Activated CD4-positive, alpha-beta memory T cell treated with anti-CD3 and anti-CD28 coated beads for 36 hours (primary cell): Measurements from ENCODE around the gene TMEM107. TPM values are rescaled to one million over a fixed set of nuclear protein-coding genes. Genes with fewer than 3 reads are reported as not detected.

ENCODE experiments used
- CTCF ChIA-PET: fragments of 350-600 bp; sonication (Branson Sonifier 250); formaldehyde crosslinking; loops from one replicate; lab custom pipeline; 2021; ENCODE audit warnings: antibody characterized with exemption, inconsistent platforms; lab: Charles Lee
- POLR2A ChIA-PET: fragments of 350-600 bp; sonication (Branson Sonifier 250); formaldehyde crosslinking; loops from one replicate; lab custom pipeline; 2021; ENCODE audit warnings: antibody characterized with exemption; lab: Charles Lee
- DNase-seq: peaks from one replicate; pipeline ENCODE4 v3.0.0-alpha.2; 2020
- H3K27ac Mint-ChIP-seq: one replicate; pipeline ENCODE4 v1.8.0; 2021; ENCODE audit warnings: mixed read lengths
- H3K27me3 Mint-ChIP-seq: one replicate; pipeline ENCODE4 v1.8.0; 2021; ENCODE audit warnings: mixed read lengths
- H3K36me3 Mint-ChIP-seq: one replicate; pipeline ENCODE4 v1.8.0; 2021; ENCODE audit warnings: mixed read lengths
- H3K4me1 Mint-ChIP-seq: one replicate; pipeline ENCODE4 v1.8.0; 2021; ENCODE audit warnings: low read depth, mixed read lengths
- H3K4me3 Mint-ChIP-seq: one replicate; pipeline ENCODE4 v1.8.0; 2021; ENCODE audit warnings: mild to moderate bottlenecking, mixed read lengths
- H3K9me3 Mint-ChIP-seq: one replicate; pipeline ENCODE4 v1.8.0; 2021; ENCODE audit warnings: mixed read lengths
- intact Hi-C: fragments of 100-400 bp; cut with micrococcal nuclease; formaldehyde crosslinking; loops from one replicate; pipeline ENCODE4 v1.15.1; 2023
- total RNA-seq, 2 experiments: library from RNA; stranded (reverse); gene quantifications; one replicate each; pipeline ENCODE4 v1.2.3, GENCODE V29; 2021

The TMEM107 gene
- total RNA-seq, 2 experiments from 2014 or later: 32.6 to 35.3 TPM

DNA sequence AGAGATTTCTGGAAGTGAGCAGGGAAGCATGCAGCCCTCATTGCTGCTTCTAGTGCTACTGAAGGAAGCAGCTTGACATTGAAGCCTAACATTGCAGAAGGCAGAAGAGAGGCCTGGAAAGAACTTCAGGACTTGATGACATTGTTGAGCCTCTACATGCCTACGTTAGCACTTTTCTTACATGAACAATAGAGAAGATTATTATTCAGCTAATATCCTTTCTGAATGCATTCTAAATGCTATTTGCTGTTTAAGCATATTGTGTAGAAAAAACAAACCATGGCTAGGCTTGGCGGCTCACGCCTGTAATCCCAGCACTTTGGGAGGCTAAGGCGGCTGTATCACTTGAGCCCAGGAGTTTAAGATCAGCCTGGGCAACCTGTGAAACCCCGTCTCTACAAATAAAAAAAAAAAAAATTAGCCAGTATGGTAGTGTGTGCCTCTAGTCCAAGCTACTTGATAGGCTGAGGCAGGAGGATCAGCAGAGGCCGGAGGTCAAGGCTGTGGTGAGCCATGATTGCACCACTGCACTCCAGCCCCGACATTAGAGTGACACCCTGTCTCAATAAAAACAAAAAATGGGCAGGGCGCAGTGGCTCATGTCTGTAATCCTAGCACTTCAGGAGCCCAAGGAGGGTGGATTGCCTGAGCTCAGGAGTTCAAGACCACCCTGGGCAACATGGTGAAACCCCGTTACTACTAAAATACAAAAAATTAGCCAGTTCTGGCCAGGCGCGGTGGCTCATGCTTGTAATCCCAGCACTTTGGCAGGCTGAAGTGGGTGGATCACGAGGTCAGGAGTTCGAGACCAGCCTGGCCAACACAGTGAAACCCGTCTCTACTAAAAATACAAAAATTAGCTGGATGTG lies 36.4 kb upstream of the TMEM107 start:
- peaks cover 18% of the 10 kb centered on the region for H3K4me1 Mint-ChIP-seq
- no peak overlapping the region for H3K4me3 Mint-ChIP-seq
- DNase-seq: no peak
- H3K27ac Mint-ChIP-seq: no peak overlapping the region
- no peaks in the 10 kb centered on the region for H3K9me3 Mint-ChIP-seq
- POLR2A ChIA-PET: interaction anchor here (1.2 to 1.3 kb wide), 2 partner anchors 9 to 20 kb away, joined by 3 read pairs; no protein-coding TSS in a partner anchor
- CTCF ChIA-PET: interaction anchor here (1.1 kb wide), 2 partner anchors 28 to 91 kb away, joined by 3 read pairs; no protein-coding TSS in a partner anchor
- no peaks in the 10 kb centered on the region for H3K27me3 Mint-ChIP-seq
- intact Hi-C loops: no loop called here
- peaks cover 17% of the 10 kb centered on the region for H3K36me3 Mint-ChIP-seq

DNA sequence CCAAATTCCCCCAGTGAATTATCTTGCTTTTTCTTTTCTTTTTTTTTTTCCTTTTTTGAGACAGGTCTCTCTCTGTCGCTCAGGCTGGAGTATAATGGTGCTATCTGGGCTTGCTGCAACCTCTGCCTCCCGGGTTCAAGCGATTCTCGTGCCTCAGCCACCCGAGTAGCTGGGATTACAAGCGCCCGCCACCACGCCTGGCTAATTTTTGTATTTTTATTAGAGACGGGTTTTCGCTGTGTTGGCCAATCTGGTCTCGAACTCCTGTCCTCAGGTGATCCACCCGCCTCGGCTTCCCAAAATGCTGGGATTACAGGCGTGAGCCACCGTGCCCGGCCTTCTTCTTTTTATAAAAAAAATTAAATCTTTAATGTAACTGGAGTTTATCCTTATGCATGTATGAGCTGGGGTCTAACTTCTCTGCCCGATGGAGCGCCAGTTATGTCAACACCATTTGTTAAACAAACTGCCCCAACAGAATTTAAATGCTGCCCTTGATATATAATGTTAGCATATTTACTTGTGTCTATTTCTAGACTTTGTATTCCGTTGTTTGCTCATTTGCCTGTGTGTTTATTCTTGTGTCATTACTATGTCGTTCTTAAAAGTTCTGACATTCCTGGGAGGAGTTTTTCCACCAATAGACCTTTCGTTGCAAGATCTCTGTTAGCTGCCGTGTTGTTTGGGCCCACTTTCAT lies 34.7 kb upstream of the TMEM107 start:
- peaks cover 23% of the 10 kb centered on the region for H3K4me1 Mint-ChIP-seq
- intact Hi-C loops: loop anchor here (1.0 to 2.0 kb wide), 5 partner anchors 10 to 47 kb away; no protein-coding TSS in a partner anchor

DNA sequence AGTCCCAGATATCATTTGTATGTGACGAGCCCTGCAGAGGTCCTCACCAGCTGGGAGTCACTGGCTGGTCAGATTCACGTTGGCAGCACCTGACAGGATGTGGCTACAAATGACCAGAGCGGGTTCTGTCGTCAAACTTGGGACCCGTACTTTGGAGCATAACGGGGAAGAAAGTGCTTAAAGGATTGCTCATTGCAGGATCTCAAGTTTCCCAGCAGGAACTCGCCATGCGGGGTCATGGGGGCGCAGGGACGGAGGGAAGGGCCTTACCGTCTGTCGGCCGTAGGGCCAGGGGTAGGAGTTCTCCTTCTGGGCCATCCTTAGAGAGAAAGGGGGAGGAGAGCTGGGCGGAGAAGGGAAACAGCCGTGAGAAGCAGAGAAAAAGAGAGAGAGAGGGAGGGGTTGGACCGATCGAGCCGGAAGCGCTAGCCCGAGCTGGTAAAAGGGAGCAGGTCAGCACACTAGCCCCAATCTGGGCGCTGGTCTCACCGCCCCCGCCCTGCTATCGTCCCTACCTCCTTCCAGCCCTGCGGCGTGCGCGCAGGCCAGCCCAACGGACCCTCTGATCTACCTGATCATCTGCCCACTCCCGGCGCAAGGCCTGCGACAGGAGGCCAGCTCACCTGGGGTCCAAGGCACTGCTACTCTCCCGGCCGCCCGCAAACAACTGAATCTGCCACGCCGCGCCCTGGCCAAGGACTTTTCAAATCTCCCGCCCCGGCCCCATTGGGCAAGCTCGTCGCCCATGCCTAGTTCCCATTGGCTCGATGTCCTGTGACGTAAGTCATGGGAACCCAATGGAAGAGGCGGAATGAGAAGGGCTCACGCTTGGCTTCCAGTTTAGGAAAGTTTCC lies 34.0 kb upstream of the TMEM107 start, which contains the start of gene AURKB:
Gene AURKB (minus strand): TSS at position 669 of the 854 bp plus-strand sequence. CDS start 351 bp downstream, at position 318.
- CTCF ChIA-PET: interaction anchor here (0.7 to 2.2 kb wide), 10 partner anchors 10 to 116 kb away, joined by 3 to 9 read pairs (median 4); no protein-coding TSS in a partner anchor
- POLR2A ChIA-PET: interaction anchor here (0.6 to 4.7 kb wide), 18 partner anchors 11 to 171 kb away, joined by 3 to 40 read pairs (median 4); partner anchors contain the start of genes BORCS6, CTC1, KRABD2 and RANGRF
- H3K9me3 Mint-ChIP-seq: no peaks in the 10 kb centered on the region
- intact Hi-C loops: loop anchor here (1.0 to 2.0 kb wide), 5 partner anchors 10 to 46 kb away; no protein-coding TSS in a partner anchor
- peak within 1 kb of the TSS; percentile 97 for H3K27ac Mint-ChIP-seq
- H3K4me3 Mint-ChIP-seq: peak within 1 kb of the TSS; percentile 99
- no peaks in the 10 kb centered on the region for H3K27me3 Mint-ChIP-seq
- peak; percentile 96 for DNase-seq
- H3K4me1 Mint-ChIP-seq: peaks cover 23% of the 10 kb centered on the region
- peaks cover 39% of the 10 kb centered on the region for H3K36me3 Mint-ChIP-seq

More for the DNA sequence above, 34.7 kb upstream of the TMEM107 start:
- no peaks in the 10 kb centered on the region for H3K9me3 Mint-ChIP-seq
- peaks cover 34% of the 10 kb centered on the region for H3K36me3 Mint-ChIP-seq
- peak overlapping the region; percentile 99 for H3K4me3 Mint-ChIP-seq
- peak overlapping the region; percentile 97 for H3K27ac Mint-ChIP-seq
- DNase-seq: no peak
- ChIA-PET POLR2A (interaction anchor here (0.7 to 4.7 kb wide), 15 partner anchors 12 to 167 kb away, joined by 3 to 40 read pairs (median 5); partner anchors contain the start of genes BORCS6, CTC1, KRABD2 and RANGRF), CTCF (interaction anchor here (0.7 to 2.2 kb wide), 11 partner anchors 11 to 117 kb away, joined by 3 to 9 read pairs (median 4); no protein-coding TSS in a partner anchor)
- no peaks in the 10 kb centered on the region for H3K27me3 Mint-ChIP-seq

DNA sequence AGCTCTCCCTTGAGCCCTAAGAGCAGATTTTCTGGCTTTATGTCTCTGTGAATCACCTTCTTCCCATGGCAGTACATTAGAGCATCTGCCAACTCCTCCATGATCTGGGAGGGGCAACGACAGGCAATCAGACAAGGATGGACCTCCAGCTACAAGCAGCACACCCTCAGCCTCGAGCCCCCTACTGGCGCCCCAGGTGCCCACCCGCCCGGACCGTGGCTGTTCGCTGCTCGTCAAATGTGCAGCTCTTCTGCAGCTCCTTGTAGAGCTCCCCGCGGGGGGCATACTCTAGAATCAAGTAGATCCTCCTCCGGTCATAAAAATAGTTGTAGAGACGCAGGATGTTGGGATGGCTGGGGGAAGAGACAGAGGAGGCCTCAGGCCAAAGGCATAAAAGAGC lies 30.4 kb upstream of the TMEM107 start:
- H3K27ac Mint-ChIP-seq: no peak overlapping the region
- H3K27me3 Mint-ChIP-seq: no peaks in the 10 kb centered on the region
- ChIA-PET CTCF (interaction anchor here (1.2 to 1.4 kb wide), 2 partner anchors 15 to 87 kb away, joined by 3 read pairs; no protein-coding TSS in a partner anchor), POLR2A (interaction anchor here (1.1 kb wide), 2 partner anchors 13 to 16 kb away, joined by 3 to 5 read pairs; partner anchors contain the start of gene BORCS6)
- H3K4me1 Mint-ChIP-seq: peaks cover 23% of the 10 kb centered on the region
- peaks cover 55% of the 10 kb centered on the region for H3K36me3 Mint-ChIP-seq
- no peaks in the 10 kb centered on the region for H3K9me3 Mint-ChIP-seq
- no peak for DNase-seq
- no peak overlapping the region for H3K4me3 Mint-ChIP-seq
- intact Hi-C loops: no loop called here

DNA sequence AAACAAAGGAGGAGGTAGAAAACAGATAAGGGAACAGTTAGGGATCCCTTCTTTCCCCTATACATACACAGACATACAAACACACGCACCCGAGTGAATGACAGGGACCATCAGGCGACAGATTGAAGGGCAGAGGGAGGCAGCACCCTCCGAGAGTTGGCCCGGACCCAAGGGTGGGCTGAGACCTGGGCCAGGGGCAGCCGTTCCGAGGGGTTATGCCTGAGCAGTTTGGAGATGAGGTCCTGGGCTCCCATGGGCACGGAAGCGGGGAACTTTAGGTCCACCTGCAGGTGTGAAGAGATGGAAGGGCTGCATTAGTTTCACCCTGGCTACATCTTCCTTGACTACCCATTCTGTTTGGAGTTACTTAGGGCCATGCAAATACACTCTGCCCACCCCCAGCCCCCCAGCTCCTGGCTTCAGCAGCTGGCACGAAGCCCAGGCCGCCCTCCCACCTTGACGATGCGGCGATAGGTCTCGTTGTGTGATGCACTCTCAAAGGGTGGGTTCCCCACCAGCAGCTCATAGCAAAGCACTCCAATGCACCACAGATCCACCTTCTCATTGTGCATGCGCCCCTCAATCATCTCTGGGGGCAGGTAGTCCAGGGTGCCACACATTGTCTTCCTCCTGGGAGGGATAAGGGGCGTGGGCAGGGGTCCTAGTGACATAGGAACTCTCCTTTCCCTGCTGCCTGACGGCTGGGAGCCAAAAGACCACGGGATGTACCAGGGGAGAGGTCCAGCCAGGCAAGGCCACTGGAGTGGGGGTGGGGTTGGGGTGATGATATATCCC lies 28.8 kb upstream of the TMEM107 start:
- H3K27me3 Mint-ChIP-seq: no peaks in the 10 kb centered on the region

DNA sequence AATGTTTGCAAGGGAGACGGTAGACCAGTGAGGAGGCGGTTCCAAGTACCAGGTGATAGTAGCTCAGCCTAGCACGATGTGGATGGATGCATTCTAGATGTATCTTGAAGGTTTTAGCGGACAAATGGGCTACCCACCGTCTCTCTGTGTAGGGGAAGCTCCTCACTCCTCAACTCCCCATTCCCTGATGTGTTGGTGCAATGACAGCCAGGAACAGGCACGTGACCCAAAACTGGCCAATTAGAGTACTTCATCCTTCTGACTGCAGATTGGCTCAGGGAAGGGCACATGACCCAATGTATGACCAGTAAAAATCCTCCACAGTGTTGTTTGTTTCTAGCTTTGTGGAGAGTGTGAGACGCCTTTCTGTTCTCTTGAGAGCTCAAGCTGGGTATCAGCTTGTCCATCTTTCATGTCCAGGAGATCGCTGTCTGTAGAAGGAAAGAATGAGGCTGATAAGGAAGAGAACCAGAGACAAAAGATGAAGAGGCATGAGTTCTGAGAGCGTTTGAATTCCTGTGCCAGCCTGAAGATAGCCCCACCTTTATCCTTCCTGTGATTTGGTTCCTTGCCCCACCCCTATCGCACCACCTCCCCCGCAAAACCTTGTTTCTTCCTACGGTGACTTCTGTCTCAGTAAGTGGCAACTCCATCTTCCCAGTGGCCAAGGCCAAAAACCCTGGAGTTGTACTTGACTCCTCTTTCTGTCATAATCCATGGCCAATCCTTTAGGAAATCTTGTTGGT lies 16.1 kb upstream of the TMEM107 start:
- intact Hi-C loops: loop anchor here (1.0 to 2.0 kb wide), 2 partner anchors 8 to 19 kb away; partner anchors contain the start of gene AURKB
- H3K27ac Mint-ChIP-seq: no peak overlapping the region
- no peaks in the 10 kb centered on the region for H3K36me3 Mint-ChIP-seq
- ChIA-PET POLR2A (interaction anchor here (0.8 to 3.2 kb wide), 9 partner anchors 12 to 57 kb away, joined by 3 to 18 read pairs (median 3); partner anchors contain the start of genes AURKB and CTC1), CTCF (interaction anchor here (0.7 to 1.2 kb wide), 5 partner anchors 12 to 119 kb away, joined by 3 to 5 read pairs (median 3); no protein-coding TSS in a partner anchor)
- DNase-seq: peak; percentile 80
- H3K4me1 Mint-ChIP-seq: peaks cover 16% of the 10 kb centered on the region
- H3K9me3 Mint-ChIP-seq: no peaks in the 10 kb centered on the region
- no peaks in the 10 kb centered on the region for H3K27me3 Mint-ChIP-seq
- no peak overlapping the region for H3K4me3 Mint-ChIP-seq

More for the DNA sequence above, 28.8 kb upstream of the TMEM107 start:
- intact Hi-C loops: no loop called here
- Mint-ChIP-seq H3K9me3 (no peaks in the 10 kb centered on the region), H3K27ac (no peak overlapping the region), H3K4me3 (no peak overlapping the region), H3K36me3 (peaks cover 54% of the 10 kb centered on the region), H3K4me1 (peaks cover 17% of the 10 kb centered on the region)
- DNase-seq: no peak
- CTCF ChIA-PET: interaction anchor here (1.1 kb wide), 1 partner anchor 13 kb away, joined by 3 read pairs; no protein-coding TSS in a partner anchor
- POLR2A ChIA-PET: interaction anchor here (1.1 to 1.8 kb wide), 2 partner anchors 13 to 16 kb away, joined by 3 to 6 read pairs; no protein-coding TSS in a partner anchor

DNA sequence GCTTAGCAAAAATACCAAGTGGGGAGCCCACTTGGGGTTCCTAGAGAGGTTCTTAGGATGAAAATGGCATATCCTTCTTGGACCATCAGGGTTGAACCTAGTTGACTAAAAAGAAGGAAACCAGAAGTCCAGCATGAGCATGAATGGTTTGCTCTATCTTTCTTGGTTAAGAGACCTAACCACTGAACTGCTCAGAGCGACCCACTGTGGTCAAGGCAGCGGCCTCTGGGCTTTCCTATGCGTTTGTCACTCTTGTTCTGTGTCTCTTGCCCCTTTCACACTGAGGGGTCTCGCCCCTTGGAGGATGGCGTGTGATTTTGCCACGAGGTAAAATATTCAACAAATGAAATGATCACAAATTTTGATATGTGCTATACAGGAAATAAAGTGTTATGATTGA lies 14.3 kb upstream of the TMEM107 start:
- no peaks in the 10 kb centered on the region for H3K9me3 Mint-ChIP-seq
- H3K27me3 Mint-ChIP-seq: no peaks in the 10 kb centered on the region
- intact Hi-C loops: loop anchor here (1.0 kb wide), 1 partner anchor 68 kb away; no protein-coding TSS in a partner anchor
- CTCF ChIA-PET: interaction anchor here (0.9 to 6.0 kb wide), 7 partner anchors 8 to 71 kb away, joined by 3 to 48 read pairs (median 6); partner anchors contain the start of gene ALOXE3
- H3K4me1 Mint-ChIP-seq: peaks cover 10% of the 10 kb centered on the region
- no peak overlapping the region for H3K4me3 Mint-ChIP-seq
- POLR2A ChIA-PET: interaction anchor here (0.7 to 7.3 kb wide), 7 partner anchors 16 to 105 kb away, joined by 3 to 96 read pairs (median 17); partner anchors contain the start of genes AURKB, CTC1, PFAS and SLC25A35
- no peak for DNase-seq
- peak overlapping the region; percentile 93 for H3K27ac Mint-ChIP-seq
- no peaks in the 10 kb centered on the region for H3K36me3 Mint-ChIP-seq

DNA sequence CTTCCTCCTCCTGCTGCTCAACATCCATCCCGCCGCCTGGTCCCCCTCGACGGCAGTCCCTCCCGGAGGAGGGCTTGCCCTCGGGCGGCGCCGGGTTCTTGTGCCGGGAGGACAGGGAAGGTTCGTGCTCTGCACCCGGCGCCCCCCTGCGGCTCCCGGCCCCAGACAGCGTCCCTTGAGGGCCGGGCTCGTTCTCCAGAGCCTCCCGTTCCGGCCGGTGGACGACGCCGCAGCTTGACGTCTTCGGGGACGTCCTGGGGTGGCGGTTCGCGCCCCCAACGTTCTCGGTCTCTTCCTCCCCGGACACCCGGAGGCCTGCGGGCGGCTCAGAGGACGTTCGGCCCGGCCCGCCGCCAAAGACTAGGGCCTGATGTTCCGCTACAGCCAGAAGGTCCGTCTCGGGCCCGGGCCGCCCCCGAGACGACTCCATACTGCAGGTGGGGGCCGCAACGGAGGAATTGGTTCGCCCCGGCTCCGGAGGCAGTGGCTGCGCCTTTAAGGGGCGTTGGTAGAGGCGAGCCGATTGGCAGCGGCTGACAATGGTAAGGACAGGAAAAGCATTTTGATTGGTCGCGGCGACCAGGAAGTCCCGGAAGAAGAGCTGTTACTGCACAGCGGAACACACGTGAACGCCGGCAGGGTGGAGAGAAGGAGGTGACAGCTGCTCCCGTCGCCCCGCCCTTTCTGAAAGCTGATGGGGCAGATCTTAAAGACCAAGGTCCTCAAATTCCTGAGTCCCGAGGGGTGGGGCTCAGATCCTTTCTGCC lies 13.7 kb upstream of the TMEM107 start, which contains the start of gene BORCS6:
Gene BORCS6 (minus strand): TSS at position 470 of the 767 bp plus-strand sequence. CDS start 40 bp downstream, at position 430.
- H3K9me3 Mint-ChIP-seq: no peaks in the 10 kb centered on the region
- peak within 1 kb of the TSS; percentile 93 for H3K27ac Mint-ChIP-seq
- intact Hi-C loops: loop anchor here (1.0 to 10.0 kb wide), 2 partner anchors 68 to 355 kb away; partner anchors contain the start of gene KDM6B
- no peaks in the 10 kb centered on the region for H3K27me3 Mint-ChIP-seq
- POLR2A ChIA-PET: interaction anchor here (0.6 to 7.3 kb wide), 9 partner anchors 16 to 106 kb away, joined by 3 to 96 read pairs (median 16); partner anchors contain the start of genes ALOXE3, AURKB, CTC1 and PFAS
- H3K36me3 Mint-ChIP-seq: no peaks in the 10 kb centered on the region
- H3K4me1 Mint-ChIP-seq: peaks cover 10% of the 10 kb centered on the region
- DNase-seq: peak; percentile 98
- CTCF ChIA-PET: interaction anchor here (0.9 to 6.0 kb wide), 8 partner anchors 9 to 116 kb away, joined by 3 to 48 read pairs (median 5); partner anchors contain the start of gene ALOXE3
- no peak within 1 kb of the TSS for H3K4me3 Mint-ChIP-seq
